ENCODE measurements around the gene ADGB. TPM values are rescaled to one million over a fixed set of nuclear protein-coding genes. Genes with fewer than 3 reads are reported as not detected.
"Not testable (repeated sequence)": the region's sequence is repeated elsewhere in the genome, so short reads cannot be mapped to it uniquely, and the experiment has no call there.

Gene ADGB
- polyA plus RNA-seq (ENCODE audit: insufficient read length in 4 of 4), result under 1 TPM; 0.15 to 0.56 (median 0.39) TPM

DNA sequence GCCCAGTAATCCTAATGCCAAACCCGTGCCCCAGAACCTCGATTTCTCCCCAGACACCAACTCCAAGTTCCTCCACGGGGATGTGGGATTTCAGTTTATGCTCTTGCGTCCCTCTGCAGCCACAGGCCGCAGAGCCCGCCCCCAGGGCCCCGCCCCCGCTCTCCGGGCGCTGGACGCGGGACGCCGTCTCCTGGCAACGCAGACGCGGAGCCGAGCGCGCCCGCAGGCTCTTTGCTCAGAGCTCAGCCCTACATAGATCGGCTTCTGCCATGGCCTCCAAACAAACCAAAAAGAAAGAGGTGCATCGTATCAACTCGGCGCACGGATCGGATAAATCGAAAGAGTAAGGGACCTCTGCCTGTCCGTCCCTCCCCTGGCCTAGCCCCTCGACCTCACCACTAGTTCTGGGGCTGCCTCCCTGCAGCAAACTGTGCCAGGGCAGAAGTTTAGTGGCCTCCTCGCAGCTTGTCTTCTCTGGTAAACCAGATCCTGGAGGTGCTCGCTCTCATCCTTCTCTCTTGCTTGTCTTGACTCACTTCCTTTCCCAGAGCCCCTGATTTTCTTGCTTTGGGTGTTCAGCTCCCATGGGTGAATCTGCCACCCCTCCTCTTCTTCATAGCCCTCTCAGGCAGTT is at the start of gene ADGB:
TSS of gene ADGB (plus strand) at position 201 of the 634 bp plus-strand sequence. CDS start at position 270, 69 bp downstream.
- peak; percentile 22 to 47 (median 32) for DNase-seq (ENCODE audit: low read depth in 4 of 4, low spot score in 3 of 4)

DNA sequence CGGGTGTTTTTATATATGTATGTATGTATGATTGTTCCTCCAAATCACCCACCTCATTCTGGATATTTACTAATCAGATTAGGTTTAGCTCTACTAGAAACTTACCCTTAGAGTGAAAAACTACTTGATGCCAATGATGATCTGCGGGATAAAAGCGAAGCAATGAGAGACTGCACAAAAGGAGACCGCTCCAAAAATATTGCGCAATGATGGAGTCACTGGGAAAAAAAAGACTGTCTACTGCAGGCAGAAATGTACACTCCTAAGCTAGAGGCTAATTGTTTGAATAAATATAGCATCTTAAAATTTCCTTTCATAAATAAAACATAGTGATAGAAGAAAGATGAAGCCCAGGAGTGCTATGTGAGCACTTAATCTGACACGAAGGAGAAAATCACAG is 47.9 kb upstream of the ADGB start:
- no peak for DNase-seq (ENCODE audit: low read depth in 4 of 4, low spot score in 3 of 4)

DNA sequence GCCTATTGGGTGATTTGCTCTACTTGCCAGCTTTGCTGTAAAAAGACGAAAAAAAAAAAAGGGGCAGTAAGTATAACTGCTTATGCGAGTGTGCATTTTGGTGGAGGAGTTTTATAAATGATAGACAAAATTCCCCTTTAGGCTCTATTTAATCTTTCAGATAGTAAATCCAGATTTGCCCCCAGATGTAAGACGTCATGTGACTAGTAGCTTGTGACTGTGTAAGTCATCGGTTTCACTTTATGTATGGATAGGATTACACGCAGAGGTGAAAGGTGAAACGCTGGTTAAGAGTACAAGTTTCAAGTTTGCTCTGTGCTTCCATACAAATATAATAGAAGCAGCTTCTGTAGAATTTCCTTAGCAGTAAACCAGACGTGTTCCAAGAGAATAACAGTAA is 47.2 kb upstream of the ADGB start:
- no peak for DNase-seq (ENCODE audit: low read depth in 4 of 4, low spot score in 3 of 4)

DNA sequence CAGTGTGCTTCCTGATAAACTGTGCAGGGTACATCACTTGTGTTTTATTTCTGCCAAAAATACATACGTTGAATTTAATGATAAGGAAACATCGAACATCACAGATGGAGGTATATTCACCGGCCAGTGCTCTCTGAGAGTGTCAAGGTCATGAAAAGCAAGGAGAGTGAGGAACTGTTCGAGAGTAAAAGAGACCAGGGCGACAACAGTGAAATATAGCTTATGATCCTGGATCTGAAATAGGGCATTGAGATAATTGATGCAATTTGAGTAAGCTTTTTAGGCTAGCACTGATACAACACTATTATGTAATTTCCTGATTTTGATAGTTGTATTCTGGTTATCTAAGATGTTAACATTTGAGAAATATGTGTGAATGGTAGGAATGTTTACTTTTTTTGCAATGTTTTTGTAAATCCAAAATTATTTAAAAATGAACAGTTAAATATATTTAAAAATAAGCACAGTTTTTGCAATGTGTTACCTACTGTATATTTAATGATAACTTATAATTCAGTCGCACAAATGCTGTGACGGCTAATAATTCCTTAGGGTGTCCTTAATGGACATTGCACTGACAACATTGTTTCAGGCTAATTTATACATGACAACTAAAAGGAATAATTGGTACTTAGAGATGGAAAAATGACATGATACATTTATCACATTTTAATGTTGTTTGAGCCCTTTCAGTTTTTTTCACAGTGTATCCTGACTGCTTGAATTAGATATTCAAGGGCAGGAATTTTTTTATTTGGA is 45.2 kb upstream of the ADGB start:
- DNase-seq (ENCODE audit: low read depth in 4 of 4, low spot score in 3 of 4), result no peak

DNA sequence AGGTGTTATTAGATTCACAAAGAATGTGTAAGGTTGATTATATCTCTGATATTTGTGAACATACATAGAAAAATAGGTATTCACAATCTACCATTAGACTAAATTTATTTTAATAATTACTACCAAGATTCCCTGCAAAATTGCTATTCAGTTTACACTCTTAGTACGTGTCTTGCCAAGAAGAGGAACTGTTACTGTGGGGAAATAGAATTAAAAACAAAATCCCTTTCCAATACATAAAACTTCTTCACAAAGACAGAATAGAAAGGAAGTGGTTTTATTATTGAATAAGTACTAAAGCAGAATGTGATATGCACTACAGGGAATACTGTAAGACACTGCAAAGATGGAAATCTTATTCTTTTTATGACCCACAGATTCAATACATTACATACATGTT is 38.2 kb upstream of the ADGB start:
- no peak for DNase-seq (ENCODE audit: low read depth in 4 of 4, low spot score in 3 of 4)

DNA sequence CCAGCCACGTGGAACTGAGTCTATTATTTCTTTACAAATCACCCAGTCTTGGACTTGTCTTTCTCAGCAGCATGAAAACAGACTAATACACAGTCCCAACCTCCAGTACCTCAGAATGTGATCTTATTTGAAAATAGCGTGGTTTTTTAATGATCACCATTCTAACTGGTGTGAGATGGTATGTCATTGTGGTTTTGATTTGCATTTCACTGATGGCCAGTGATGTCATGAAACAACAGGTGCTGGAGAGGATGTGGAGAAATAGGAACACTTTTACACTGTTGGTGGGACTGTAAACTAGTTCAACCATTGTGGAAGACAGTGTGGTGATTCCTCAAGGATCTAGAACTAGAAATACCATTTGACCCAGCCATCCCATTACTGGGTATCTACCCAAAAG is 32.1 kb upstream of the ADGB start:
- DNase-seq (ENCODE audit: low read depth in 4 of 4, low spot score in 3 of 4), result not testable (repeated sequence)

DNA sequence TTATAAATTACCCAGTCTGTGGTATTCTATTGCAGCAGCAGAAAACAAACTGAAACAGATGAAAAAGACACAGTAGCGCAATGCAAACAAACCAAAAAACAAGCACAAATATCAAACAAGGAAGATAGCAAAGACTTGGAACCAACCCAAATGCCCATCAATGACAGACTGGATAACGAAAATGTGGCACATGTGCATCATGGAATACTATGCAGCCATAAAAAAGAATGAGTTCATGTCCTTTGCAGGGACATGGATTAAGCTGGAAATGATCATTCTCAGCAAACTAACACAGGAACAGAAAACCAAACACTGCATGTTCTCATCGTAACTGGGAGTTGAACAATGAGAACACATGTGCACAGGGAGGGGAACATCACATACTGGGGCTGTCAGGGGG is 30.2 kb upstream of the ADGB start:
- DNase-seq (ENCODE audit: low read depth in 4 of 4, low spot score in 3 of 4), result not testable (repeated sequence)

DNA sequence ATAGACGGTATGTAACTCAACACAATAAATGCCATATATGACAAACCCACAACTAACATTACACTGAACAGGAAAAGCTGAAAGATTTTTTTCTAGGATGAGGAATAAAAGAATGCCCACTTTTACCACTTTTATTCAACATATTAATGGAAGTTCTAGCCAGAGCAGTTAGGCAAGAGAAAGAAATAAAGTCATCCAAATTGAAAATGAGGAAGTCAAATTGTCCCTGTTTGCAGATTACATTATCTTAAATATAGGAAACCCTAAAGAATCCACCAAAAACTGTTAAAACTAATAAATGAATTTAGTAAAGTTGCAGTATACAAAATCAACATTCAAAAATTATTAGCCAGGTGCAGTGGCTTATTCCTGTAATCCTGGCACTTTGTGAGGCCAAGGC is 24.6 kb upstream of the ADGB start:
- no peak for DNase-seq (ENCODE audit: low read depth in 4 of 4, low spot score in 3 of 4)

DNA sequence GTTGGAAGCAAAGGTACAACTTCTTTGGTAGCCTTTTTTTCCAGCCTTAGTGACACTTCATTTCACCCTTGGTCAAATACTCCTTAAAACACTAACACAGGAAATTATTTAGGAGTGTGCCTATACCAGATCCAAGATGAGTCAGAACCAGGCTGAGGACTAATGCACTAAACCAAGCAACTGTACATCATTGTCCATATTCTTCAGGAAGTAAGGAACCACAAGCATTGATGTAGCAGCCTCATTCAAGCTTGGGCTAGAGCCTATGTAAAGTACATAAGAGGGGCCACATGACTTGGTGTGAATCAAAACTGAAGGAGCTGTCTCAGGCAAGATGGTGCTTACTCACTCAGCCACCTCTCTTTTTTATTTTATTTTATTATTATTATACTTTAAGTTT is 20.7 kb upstream of the ADGB start:
- DNase-seq (ENCODE audit: low read depth in 4 of 4, low spot score in 3 of 4), result no peak

DNA sequence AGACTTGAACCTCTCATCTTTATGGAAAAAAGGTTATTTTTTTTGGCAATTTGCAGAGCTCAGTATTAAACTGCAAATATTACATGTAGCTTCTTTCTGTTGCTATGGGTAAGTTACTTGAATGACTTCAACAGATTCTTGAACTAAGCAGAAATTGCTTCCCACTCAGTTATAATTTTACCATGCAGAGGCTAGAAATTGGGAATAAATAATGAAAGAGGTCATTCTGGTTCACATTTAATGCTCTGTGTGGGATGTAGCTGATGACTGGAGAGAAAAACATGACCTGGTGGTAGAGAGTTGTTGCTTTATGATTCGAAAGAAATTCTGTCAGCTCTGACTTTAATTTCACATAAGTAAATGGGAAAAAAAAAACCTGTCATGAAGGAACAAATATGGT is 16.8 kb upstream of the ADGB start:
- DNase-seq (ENCODE audit: low read depth in 4 of 4, low spot score in 3 of 4), result no peak

DNA sequence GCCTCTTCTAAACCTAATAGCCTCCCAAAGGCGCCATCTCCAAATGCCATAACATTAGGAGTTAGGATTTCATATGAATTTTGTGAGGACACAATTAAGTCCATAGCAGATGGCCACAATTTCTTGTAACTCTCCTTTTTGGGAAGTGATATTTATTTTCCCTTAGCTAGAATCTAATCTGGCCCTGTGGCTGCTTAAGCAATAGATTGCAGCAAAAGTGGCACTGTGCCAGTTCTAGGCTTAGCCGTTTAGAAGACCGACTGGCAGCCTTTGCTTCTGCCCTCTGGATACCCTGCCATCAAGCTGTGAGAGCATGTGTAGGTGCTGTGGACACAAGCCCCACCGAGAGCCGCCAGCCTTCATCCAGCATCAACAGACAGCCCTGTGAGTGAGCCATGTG is 15.9 kb upstream of the ADGB start:
- DNase-seq (ENCODE audit: low read depth in 4 of 4, low spot score in 3 of 4), result no peak

DNA sequence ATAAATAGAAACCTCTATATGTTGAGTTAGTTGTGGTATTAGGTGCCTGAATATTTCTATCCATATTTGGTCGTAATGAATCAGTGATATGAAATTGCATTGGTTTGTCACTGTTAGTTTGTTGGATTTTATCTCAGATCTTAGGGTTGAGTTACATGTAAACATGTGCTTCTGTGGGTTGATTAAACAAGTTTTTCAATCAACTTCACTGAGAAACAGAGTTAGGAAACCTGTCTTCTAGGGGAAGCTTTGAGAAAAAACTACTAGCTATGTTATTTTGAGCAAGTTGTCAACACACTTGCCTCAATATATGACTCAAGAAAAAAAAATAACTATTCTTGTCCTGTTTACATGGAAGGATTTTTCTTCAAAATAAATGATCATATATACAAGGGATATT is 14.8 kb upstream of the ADGB start:
- DNase-seq (ENCODE audit: low read depth in 4 of 4, low spot score in 3 of 4), result no peak

DNA sequence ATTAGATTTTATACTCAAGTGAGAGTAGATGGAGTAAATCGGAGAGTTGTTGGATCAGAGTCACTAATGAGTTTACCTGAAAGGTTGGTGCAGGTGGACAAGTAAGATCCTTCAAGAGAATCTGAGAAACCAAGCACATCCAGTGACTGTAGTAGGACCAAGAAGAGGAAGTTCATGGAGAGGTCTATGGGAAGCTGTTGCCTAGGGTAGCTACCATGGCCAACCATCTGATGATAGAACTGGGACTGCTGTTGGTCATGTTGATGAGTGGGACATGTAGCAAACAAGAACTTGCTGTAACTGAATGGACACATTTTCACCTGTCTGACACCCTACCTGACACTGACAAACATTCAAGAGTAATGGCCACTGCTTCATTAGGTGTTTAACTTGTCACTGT is 11.3 kb upstream of the ADGB start:
- DNase-seq (ENCODE audit: low read depth in 4 of 4, low spot score in 3 of 4), result no peak

DNA sequence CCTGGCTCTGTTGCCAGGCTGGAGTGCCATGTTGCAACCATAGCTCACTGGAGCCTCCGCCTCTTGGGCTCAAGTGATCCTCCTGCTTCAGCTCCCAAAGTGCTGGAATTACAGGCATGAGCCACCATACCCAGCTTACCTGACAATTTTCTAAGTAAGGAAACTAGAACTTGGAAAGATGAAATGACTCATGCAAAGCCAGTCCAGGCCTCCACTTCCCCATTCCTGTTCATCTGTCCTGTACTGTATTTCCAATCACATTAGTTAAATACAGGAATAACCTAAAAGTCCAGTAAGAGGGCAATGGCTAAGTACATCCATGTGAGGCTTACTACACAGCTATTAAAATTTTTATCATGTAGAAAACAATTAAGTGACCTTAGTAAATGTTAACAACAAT is 8.3 kb upstream of the ADGB start:
- DNase-seq (ENCODE audit: low read depth in 4 of 4, low spot score in 3 of 4), result no peak

DNA sequence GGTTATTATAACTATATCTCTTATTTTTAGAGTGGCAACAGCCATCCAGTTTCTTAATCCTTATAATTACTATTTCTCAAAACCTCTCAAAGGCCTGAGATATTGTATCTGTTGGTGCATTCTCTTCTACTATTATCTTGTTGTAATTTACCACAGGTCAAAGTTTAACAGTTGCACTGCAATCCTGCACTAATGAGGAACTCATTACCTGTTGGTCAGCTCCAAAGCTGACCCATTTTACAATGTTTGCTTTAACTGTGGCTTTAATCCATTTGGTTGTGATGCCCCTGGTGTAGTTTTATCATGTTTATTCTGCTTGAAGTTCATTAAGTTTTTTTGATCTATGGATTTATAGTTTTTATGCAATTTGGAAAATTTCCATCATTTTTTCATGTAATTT is 6.3 kb upstream of the ADGB start:
- no peak for DNase-seq (ENCODE audit: low read depth in 4 of 4, low spot score in 3 of 4)

DNA sequence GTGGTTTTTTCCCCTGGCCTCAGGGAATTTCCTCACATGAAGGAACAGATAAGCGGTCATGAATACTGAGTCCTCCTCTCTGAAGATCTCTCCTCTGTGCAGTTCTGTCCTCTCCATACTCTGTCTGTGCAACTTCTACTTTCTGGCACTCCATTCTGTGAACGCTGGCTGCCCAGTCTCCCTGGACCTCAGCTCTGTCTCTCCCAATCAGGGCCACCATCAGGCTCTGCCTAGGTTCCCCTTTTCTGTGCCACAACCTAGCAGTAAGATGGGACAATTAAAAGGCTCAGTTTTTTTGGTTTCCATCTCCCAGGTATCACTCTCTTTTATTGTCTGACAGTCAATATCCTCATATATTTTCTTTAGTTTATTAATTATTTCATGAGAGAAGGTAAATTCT is 4.8 kb upstream of the ADGB start:
- no peak for DNase-seq (ENCODE audit: low read depth in 4 of 4, low spot score in 3 of 4)

DNA sequence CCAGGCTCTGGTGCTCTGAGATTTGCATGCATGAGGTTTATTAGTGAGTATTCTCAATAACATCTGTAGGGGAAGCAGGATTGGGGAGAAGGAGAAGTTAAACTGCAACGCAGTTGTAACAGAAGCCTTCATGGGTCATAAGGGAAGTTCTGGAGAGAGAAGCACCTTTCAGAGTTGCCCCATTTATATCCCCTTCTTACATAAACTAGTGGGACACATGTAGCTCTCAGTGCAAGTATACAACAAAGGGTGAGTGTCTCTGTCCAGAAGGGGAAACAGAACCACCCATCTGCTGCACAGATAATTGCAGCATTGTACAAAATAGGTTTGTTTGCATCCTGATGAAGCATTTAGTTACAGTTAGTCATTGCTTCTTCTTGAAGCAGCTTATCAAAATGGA is 4.3 kb upstream of the ADGB start:
- no peak for DNase-seq (ENCODE audit: low read depth in 4 of 4, low spot score in 3 of 4)

DNA sequence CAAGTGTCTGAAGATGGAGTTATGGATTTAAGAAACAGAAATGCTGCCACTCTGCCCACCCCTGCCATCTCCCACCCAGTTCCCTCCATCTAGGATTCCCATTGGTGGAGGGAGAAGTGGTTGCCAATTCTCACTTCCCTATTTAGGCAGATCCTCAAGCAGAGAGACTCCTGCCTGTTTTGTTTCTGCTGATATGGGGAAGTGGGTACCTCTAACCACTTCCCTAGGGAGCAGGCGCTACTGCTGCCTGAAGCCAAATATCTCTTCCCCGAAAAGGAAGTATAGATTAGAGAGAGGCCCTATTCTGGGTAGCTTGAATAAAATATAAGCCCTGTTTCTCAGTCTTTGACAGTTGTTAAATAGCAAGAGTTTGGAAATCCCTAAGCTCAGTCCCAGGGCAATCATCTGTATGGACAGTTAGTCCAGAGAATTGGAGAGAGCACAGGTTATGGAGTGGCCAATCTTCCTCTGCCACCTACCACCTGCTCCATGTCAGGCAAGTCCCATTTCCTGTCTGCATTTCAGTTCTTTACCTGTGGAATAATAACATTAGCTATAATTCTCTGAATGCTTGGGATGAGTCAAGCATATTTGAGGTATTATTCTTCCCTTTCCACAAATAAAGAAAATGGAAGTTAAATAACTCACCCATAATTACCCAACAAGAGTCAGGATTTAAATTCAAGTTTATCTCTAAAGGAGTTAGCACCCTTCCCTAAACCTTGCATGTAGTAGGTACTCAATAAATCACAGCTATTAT is 2.6 kb upstream of the ADGB start:
- DNase-seq (ENCODE audit: low read depth in 4 of 4, low spot score in 3 of 4), result no peak

DNA sequence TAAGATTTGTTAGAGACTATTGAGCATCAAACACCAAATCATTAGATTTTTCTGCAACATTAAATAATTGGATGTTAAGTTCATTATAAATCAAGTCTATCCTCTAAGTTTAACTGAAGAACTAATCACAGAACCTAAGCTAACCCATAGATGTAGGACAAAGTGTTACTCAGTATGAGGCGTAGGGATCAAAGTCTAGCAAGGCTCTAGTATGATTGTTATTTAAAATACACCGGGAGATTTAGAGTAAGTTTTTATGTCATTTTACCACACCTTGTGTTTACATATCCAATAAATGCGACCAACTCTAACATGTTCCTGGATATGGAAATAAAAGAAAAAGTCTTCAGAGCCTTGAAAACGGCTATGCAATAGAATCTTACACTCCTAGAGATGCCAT is 2.6 kb downstream of the ADGB start:
- DNase-seq (ENCODE audit: low read depth in 4 of 4, low spot score in 3 of 4), result no peak

DNA sequence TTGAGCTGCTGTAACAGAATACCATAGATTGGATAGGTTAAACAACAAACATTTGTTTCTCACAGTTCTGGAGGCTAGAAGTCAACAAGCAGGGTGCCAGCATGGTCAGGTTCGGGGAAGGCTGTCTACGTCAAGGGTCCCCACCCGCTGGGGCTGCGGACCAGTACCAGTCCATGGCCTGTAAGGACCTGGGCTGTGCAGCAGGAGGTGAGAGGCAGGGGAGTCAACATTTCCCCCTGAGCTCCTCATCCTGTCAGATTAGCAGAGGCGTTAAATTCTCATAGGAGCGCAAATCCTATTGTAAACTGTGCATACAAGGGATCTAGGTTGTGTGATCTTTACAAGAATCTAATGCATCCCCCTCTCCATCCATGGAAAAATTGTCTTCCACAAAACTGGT is 3.8 kb downstream of the ADGB start:
- DNase-seq (ENCODE audit: low read depth in 4 of 4, low spot score in 3 of 4), result no peak

DNA sequence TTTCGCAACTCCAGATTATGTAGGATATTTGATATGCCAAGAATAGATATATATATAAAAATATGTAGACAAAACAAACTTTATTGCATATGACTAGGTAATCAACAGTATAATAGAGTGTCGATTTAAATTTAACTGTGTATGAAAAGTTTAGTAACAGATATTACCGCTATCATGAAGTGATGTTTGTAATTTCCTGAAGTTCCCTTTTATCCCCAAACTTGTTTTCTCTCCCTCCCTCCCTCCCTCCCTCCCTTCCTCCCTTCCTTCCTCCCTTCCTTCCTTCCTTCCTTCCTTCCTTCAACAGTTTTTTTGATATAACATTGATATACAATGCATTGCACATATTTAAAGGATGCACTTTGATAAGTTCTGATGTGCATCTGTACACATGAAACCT is 15.2 kb downstream of the ADGB start:
- DNase-seq (ENCODE audit: low read depth in 4 of 4, low spot score in 3 of 4), result no peak

DNA sequence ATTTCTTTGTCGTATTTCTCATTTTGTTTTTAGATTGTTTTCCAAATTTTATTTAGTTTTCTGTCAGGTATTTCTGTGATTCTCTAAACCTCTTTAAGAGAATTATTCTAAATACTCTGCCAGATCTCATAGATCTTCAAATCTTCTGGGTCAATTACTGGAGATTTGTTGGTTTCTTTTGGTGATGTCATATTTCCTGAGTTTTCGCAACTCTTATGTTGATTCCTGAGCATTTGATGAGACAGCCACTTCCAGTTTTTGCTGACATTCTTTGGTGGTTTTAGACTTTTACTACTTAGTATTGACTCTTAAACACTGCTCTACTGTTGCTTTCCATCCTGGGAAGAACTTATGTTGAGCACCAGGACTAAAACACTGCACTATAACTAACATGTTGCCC is 21.9 kb downstream of the ADGB start:
- no peak for DNase-seq (ENCODE audit: low read depth in 4 of 4, low spot score in 3 of 4)

All from left renal pelvis (tissue), 4 donors.